ENCODE data around the gene SH2B2.

SH2B2 gene

DNA sequence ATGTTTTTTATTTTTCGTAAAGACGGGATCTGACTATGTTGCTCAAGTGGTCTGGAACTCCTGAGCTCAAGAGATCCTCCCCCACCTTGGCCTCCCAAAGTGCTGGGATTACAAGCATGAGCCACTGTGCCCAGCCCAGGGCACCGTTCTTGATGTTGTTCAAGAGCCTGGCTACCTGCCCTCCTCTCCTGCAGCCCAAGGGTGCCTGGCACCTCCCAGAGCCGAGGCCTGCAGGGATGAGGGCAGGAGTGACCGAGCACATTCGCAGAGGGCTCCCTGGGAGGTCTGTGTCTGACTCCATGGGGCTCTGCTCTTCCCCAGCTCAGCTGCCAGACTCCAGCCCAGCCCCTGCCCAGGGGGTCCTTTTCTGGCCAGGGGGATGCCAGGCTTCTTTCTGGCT is 15.4 kb downstream of the SH2B2 start:
- Histone ChIP-seq H3K36me3 (ENCODE audit: insufficient read depth, low read length) (no peaks in the 10 kb centered on the region), H3K9me3 (ENCODE audit: insufficient read depth, low read length, severe bottlenecking) (no peaks in the 10 kb centered on the region), H3K27ac (ENCODE audit: low read length) (no peak overlapping the region), H3K9ac (ENCODE audit: low read depth, low read length) (no peak overlapping the region), H3K4me2 (ENCODE audit: insufficient read depth, low read length) (no peak overlapping the region), H3K27me3 (ENCODE audit: insufficient read depth, low read length, poor library complexity) (no peaks in the 10 kb centered on the region), H3K4me3 (ENCODE audit: low read depth in 1 of 2, low read length in 2 of 2) (no peak overlapping the region), H3K79me2 (ENCODE audit: insufficient read depth, low read length) (no peaks in the 10 kb centered on the region), H3K4me1 (ENCODE audit: insufficient read depth, low read length) (no peaks in the 10 kb centered on the region), H2AFZ (ENCODE audit: low read depth, low read length) (no peak overlapping the region), H4K20me1 (ENCODE audit: insufficient read depth, low read length) (no peaks in the 10 kb centered on the region)
- ATAC-seq (ENCODE audit: insufficient read depth, low read depth), result no peak
- DNase-seq, result no peak
- TF ChIP-seq, protein P1, sequence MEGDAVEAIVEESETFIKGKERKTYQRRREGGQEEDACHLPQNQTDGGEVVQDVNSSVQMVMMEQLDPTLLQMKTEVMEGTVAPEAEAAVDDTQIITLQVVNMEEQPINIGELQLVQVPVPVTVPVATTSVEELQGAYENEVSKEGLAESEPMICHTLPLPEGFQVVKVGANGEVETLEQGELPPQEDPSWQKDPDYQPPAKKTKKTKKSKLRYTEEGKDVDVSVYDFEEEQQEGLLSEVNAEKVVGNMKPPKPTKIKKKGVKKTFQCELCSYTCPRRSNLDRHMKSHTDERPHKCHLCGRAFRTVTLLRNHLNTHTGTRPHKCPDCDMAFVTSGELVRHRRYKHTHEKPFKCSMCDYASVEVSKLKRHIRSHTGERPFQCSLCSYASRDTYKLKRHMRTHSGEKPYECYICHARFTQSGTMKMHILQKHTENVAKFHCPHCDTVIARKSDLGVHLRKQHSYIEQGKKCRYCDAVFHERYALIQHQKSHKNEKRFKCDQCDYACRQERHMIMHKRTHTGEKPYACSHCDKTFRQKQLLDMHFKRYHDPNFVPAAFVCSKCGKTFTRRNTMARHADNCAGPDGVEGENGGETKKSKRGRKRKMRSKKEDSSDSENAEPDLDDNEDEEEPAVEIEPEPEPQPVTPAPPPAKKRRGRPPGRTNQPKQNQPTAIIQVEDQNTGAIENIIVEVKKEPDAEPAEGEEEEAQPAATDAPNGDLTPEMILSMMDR (IDR thresholded peaks at IDR 0.05; ENCODE audit: borderline replicate concordance, extremely low read depth, low read length, poor library complexity, severe bottlenecking), result no peak
- no peak for TF ChIP-seq EZH2 (IDR thresholded peaks at IDR 0.05; ENCODE audit: borderline replicate concordance, low read depth, low read length, severe bottlenecking)

DNA sequence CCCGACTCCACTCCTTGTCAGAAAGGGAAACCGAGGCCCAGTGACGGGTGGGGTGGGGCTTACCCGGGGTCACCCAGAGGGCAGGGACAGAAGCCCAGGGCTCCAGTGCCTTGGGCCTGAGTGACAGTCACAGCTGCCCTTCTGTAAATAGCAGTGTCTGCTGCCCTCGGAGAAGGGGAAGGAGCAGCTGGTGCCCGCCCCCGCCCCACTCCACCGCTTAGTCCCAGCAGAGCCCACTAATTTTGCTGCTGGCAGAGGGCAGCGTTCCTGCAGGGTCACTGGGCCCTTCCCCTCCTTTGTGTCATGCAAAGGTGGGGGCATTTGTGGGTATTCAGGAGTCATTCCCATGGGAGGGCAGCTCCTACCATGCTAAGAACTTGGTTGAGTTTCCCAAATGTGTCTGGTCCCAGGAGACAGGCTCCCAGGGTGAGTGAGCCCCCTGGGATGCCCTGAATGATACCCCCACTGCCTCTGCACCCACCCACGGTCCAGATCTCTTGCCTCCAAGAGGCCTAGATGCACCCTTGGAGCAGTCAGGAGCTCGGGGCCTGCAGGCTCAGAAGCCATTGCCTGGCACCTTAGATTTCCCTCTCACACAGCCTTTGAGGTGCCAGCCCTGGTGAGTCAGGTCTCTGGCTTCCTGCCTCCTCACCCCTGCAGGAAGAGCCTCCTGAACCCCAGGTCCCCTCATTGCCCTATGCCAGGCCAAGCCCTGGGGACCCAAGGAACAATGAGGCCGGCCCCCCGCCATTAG is 17.2 kb downstream of the SH2B2 start:
- H3K27me3 ChIP-seq (ENCODE audit: insufficient read depth, low read length, poor library complexity), result no peaks in the 10 kb centered on the region
- ATAC-seq (ENCODE audit: insufficient read depth, low read depth), result no peak
- H3K36me3 ChIP-seq (ENCODE audit: insufficient read depth, low read length), result no peaks in the 10 kb centered on the region
- no peaks in the 10 kb centered on the region for H3K79me2 ChIP-seq (ENCODE audit: insufficient read depth, low read length)
- H3K4me1 ChIP-seq (ENCODE audit: insufficient read depth, low read length), result no peaks in the 10 kb centered on the region
- H3K27ac ChIP-seq (ENCODE audit: low read length), result no peak overlapping the region
- H2AFZ ChIP-seq (ENCODE audit: low read depth, low read length), result no peak overlapping the region
- no peak overlapping the region for H3K4me3 ChIP-seq (ENCODE audit: low read depth in 1 of 2, low read length in 2 of 2)
- no peaks in the 10 kb centered on the region for H3K9me3 ChIP-seq (ENCODE audit: insufficient read depth, low read length, severe bottlenecking)
- TF ChIP-seq, protein P1 (IDR thresholded peaks at IDR 0.05; ENCODE audit: borderline replicate concordance, extremely low read depth, low read length, poor library complexity, severe bottlenecking), result no peak
- TF ChIP-seq EZH2 (IDR thresholded peaks at IDR 0.05; ENCODE audit: borderline replicate concordance, low read depth, low read length, severe bottlenecking), result no peak
- no peak for DNase-seq
- no peak overlapping the region for H3K9ac ChIP-seq (ENCODE audit: low read depth, low read length)
- H3K4me2 ChIP-seq (ENCODE audit: insufficient read depth, low read length), result no peak overlapping the region
- H4K20me1 ChIP-seq (ENCODE audit: insufficient read depth, low read length), result no peaks in the 10 kb centered on the region

DNA sequence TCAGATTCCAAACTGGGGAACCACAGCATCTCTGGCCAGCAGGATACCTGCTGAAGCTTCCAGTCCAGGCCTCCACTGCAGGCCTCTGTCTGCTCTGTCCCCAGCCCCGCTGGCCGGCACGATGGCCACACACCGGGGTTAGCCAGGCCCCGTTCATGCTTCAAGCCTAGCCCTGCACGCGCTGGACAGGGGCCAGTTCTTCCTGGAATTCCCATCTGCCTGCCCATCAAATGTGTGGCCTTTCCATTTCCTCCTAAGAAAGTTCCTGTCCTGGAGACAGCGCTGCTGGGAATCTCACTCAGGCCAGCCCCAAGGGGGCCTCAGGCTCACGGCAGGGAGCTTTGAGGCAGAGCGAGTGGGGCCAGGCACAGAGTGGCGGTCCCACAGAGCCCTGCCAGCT is 18.0 kb downstream of the SH2B2 start:
- no peak for ATAC-seq (ENCODE audit: insufficient read depth, low read depth)

More for the DNA sequence above, 18.0 kb downstream of the SH2B2 start:
- no peaks in the 10 kb centered on the region for H3K4me1 ChIP-seq (ENCODE audit: insufficient read depth, low read length)
- no peaks in the 10 kb centered on the region for H3K36me3 ChIP-seq (ENCODE audit: insufficient read depth, low read length)
- no peaks in the 10 kb centered on the region for H3K79me2 ChIP-seq (ENCODE audit: insufficient read depth, low read length)
- TF ChIP-seq, protein P1 (IDR thresholded peaks at IDR 0.05; ENCODE audit: borderline replicate concordance, extremely low read depth, low read length, poor library complexity, severe bottlenecking), result no peak
- TF ChIP-seq EZH2 (IDR thresholded peaks at IDR 0.05; ENCODE audit: borderline replicate concordance, low read depth, low read length, severe bottlenecking), result no peak
- H3K9me3 ChIP-seq (ENCODE audit: insufficient read depth, low read length, severe bottlenecking), result no peaks in the 10 kb centered on the region
- H3K27me3 ChIP-seq (ENCODE audit: insufficient read depth, low read length, poor library complexity), result no peaks in the 10 kb centered on the region
- no peak overlapping the region for H3K4me2 ChIP-seq (ENCODE audit: insufficient read depth, low read length)
- no peak overlapping the region for H3K4me3 ChIP-seq (ENCODE audit: low read depth in 1 of 2, low read length in 2 of 2)
- DNase-seq, result no peak
- no peak overlapping the region for H2AFZ ChIP-seq (ENCODE audit: low read depth, low read length)
- no peak overlapping the region for H3K9ac ChIP-seq (ENCODE audit: low read depth, low read length)
- H3K27ac ChIP-seq (ENCODE audit: low read length), result no peak overlapping the region
- H4K20me1 ChIP-seq (ENCODE audit: insufficient read depth, low read length), result no peaks in the 10 kb centered on the region

Measured in DND-41 (cell line).